ENCODE data around the gene CARD6. TPM values are rescaled to one million over a fixed set of nuclear protein-coding genes. Genes with fewer than 3 reads are reported as not detected.

The CARD6 gene
- total and polyA plus RNA-seq, 2 of the 13 experiments (the other 11 are each of a cell fraction or from before 2014, with no cell fraction given): 0.33 to 1.4 TPM

DNA sequence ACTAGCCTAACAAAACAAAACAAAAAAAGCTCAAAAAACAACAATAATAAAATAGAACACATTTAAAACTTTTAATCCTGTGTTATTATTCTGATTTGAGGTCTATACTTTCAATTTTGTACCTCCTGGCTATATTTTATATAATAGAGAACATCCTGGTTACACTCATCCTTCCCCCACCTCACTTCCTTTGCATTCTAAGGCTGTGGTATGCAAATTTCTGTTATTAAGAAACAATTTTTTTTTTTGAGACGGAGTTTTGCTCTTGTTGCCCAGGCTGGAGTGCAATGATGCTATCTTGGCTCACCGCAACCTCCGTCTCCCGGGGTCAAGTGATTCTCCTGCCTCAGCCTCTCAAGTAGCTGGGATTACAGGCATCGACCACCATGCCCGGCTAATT lies 3.1 kb upstream of the CARD6 start:
- CTCF ChIA-PET (ENCODE audit: low intra/inter-chr PET ratio, low total read pairs): no interaction called here
- H3K4me3 ChIP-seq (replicated peaks in 1 of 3; ENCODE audit: insufficient read depth in 1 of 3, low read depth in 2 of 3, low read length in 3 of 3): no peak overlapping the region
- in situ Hi-C loops (cut with HindIII; ENCODE audit: extremely low pct_ligation_motif_present, low pct_unique_long_range_greater_than_20kb) (no loop called here), intact Hi-C loops (cut with micrococcal nuclease; ENCODE audit: unreplicated experiment) (no loop called here)
- POLR2A ChIA-PET: no interaction called here
- no peak for FAIRE-seq
- no TSS peak for BruUV-seq (replicated peaks)
- ATAC-seq: no peak
- peaks cover 38% of the 10 kb centered on the region for H3K4me1 ChIP-seq (ENCODE audit: insufficient read depth, low read length)
- no peak overlapping the region for H2AFZ ChIP-seq (ENCODE audit: low read length)
- DNase-seq (ENCODE audit: low spot score): no peak
- no peaks in the 10 kb centered on the region; a peak in 1 of 5 replicates for H3K27me3 ChIP-seq (ENCODE audit: control insufficient read depth in 1 of 2, insufficient read depth in 2 of 2, low read length in 2 of 2)
- TF ChIP-seq, protein P1, sequence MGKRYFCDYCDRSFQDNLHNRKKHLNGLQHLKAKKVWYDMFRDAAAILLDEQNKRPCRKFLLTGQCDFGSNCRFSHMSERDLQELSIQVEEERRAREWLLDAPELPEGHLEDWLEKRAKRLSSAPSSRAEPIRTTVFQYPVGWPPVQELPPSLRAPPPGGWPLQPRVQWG (CRISPR knock-in tag; IDR thresholded peaks at IDR 0.05; ENCODE audit: borderline replicate concordance, low read depth): no peak
- no peak for TF ChIP-seq NFE2 (CRISPR knock-in tag; IDR thresholded peaks at IDR 0.05)
- TF ChIP-seq ZNF766 (CRISPR knock-in tag; IDR thresholded peaks at IDR 0.05; ENCODE audit: borderline replicate concordance): no peak
- TF ChIP-seq ZNF549 (CRISPR knock-in tag; IDR thresholded peaks at IDR 0.05): no peak
- no peak for TF ChIP-seq SCMH1 (CRISPR knock-in tag; IDR thresholded peaks at IDR 0.05; ENCODE audit: borderline replicate concordance)
- no peak for TF ChIP-seq MAF1 (CRISPR knock-in tag; IDR thresholded peaks at IDR 0.05; ENCODE audit: borderline replicate concordance)
- no peak for TF ChIP-seq ZC3H4 (CRISPR knock-in tag; IDR thresholded peaks at IDR 0.05; ENCODE audit: borderline replicate concordance)
- TF ChIP-seq FOXK2 (IDR thresholded peaks at IDR 0.05): no peak
- peaks cover 19% of the 10 kb centered on the region for H3K79me2 ChIP-seq (ENCODE audit: insufficient read depth, low read length)
- H3K36me3 ChIP-seq (replicated peaks in 1 of 2; ENCODE audit: control insufficient read depth in 1 of 2, insufficient read depth in 2 of 2, low read length in 2 of 2): peaks cover 1 to 12% of the 10 kb centered on the region in 2 experiments; a peak in 1 of 5 replicates
- H4K20me1 ChIP-seq (ENCODE audit: insufficient read depth, low read length): peaks cover 12% of the 10 kb centered on the region
- H3K9me3 ChIP-seq (ENCODE audit: low read length): no peaks in the 10 kb centered on the region
- no peak overlapping the region for H3K9ac ChIP-seq (ENCODE audit: insufficient read depth, low read depth, low read length)
- H3K27ac ChIP-seq (ENCODE audit: extremely low read length, insufficient read depth, low read length): no peak overlapping the region
- no peak overlapping the region for H3K4me2 ChIP-seq (ENCODE audit: low read depth, low read length)
- WGBS (ENCODE audit: low lambda C conversion rate): 86% methylated on average over 6 of the region's 6 CpGs

DNA sequence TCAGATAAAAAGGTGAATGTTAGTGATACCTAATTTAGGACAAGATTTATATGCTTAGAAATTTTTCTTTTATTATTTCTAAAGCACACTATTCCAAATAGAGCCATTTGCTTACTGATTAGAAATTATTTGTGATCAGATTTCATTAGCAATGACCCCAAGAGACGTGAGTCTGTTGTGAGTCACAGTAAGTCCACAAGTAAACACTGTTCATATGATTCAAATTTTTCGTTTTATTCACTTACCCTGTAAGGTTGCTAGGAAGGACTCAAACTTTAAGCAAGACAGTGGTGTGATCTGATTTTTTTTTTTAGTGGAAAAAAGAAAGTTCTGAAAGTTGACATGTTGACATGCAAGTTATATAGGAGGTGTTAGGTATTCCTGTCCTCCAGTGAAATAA lies 1.2 kb downstream of the CARD6 start:
- FAIRE-seq: no peak
- H3K9me3 ChIP-seq (ENCODE audit: low read length): no peaks in the 10 kb centered on the region
- ATAC-seq: no peak
- no TSS peak for BruUV-seq (replicated peaks)
- ChIA-PET POLR2A (no interaction called here), CTCF (ENCODE audit: low intra/inter-chr PET ratio, low total read pairs) (no interaction called here)
- intact Hi-C loops (cut with micrococcal nuclease; ENCODE audit: unreplicated experiment) (no loop called here), in situ Hi-C loops (cut with HindIII; ENCODE audit: extremely low pct_ligation_motif_present, low pct_unique_long_range_greater_than_20kb) (no loop called here)
- H2AFZ ChIP-seq (ENCODE audit: low read length): no peak overlapping the region
- no peak overlapping the region for H3K9ac ChIP-seq (ENCODE audit: insufficient read depth, low read depth, low read length)
- no peak for TF ChIP-seq ZNF720 (CRISPR knock-in tag; IDR thresholded peaks at IDR 0.05)
- no peak for TF ChIP-seq KLF6 (CRISPR knock-in tag; IDR thresholded peaks at IDR 0.05)
- TF ChIP-seq ZNF749 (CRISPR knock-in tag; IDR thresholded peaks at IDR 0.05; ENCODE audit: borderline replicate concordance): no peak
- TF ChIP-seq ZFP62 (CRISPR knock-in tag; IDR thresholded peaks at IDR 0.05): no peak
- no peak for TF ChIP-seq ZFP36 (IDR thresholded peaks at IDR 0.05; ENCODE audit: borderline replicate concordance, low read depth, low read length, partially characterized antibody)
- TF ChIP-seq, protein P2, sequence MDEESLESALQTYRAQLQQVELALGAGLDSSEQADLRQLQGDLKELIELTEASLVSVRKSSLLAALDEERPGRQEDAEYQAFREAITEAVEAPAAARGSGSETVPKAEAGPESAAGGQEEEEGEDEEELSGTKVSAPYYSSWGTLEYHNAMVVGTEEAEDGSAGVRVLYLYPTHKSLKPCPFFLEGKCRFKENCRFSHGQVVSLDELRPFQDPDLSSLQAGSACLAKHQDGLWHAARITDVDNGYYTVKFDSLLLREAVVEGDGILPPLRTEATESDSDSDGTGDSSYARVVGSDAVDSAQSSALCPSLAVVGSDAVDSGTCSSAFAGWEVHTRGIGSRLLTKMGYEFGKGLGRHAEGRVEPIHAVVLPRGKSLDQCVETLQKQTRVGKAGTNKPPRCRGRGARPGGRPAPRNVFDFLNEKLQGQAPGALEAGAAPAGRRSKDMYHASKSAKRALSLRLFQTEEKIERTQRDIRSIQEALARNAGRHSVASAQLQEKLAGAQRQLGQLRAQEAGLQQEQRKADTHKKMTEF (CRISPR knock-in tag; IDR thresholded peaks at IDR 0.05): no peak
- no peak for TF ChIP-seq ARNTL (CRISPR knock-in tag; IDR thresholded peaks at IDR 0.05)
- TF ChIP-seq, protein P3, sequence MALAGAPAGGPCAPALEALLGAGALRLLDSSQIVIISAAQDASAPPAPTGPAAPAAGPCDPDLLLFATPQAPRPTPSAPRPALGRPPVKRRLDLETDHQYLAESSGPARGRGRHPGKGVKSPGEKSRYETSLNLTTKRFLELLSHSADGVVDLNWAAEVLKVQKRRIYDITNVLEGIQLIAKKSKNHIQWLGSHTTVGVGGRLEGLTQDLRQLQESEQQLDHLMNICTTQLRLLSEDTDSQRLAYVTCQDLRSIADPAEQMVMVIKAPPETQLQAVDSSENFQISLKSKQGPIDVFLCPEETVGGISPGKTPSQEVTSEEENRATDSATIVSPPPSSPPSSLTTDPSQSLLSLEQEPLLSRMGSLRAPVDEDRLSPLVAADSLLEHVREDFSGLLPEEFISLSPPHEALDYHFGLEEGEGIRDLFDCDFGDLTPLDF (CRISPR knock-in tag; IDR thresholded peaks at IDR 0.05): no peak
- TF ChIP-seq EHMT2 (IDR thresholded peaks at IDR 0.05; ENCODE audit: borderline replicate concordance, low read depth, low read length): no peak
- TF ChIP-seq DPF2 (CRISPR knock-in tag; IDR thresholded peaks at IDR 0.05; ENCODE audit: borderline replicate concordance, low read depth): no peak
- no peaks in the 10 kb centered on the region for H3K27me3 ChIP-seq (ENCODE audit: control insufficient read depth in 1 of 2, insufficient read depth in 2 of 2, low read length in 2 of 2)
- DNase-seq (ENCODE audit: low spot score): no peak
- peaks cover 22% of the 10 kb centered on the region for H3K4me1 ChIP-seq (ENCODE audit: insufficient read depth, low read length)
- H4K20me1 ChIP-seq (ENCODE audit: insufficient read depth, low read length): no peaks in the 10 kb centered on the region
- H3K36me3 ChIP-seq (replicated peaks in 1 of 2; ENCODE audit: control insufficient read depth in 1 of 2, insufficient read depth in 2 of 2, low read length in 2 of 2): no peaks in the 10 kb centered on the region
- no peak overlapping the region for H3K27ac ChIP-seq (ENCODE audit: extremely low read length, insufficient read depth, low read length)
- whole genome bisulfite sequencing (ENCODE audit: low lambda C conversion rate): 9% methylated on average over 2 of the region's 2 CpGs
- peak overlapping the region in 1 of 3 experiments; percentile 61; a peak in 1 of 6 replicates for H3K4me3 ChIP-seq (replicated peaks in 1 of 3; ENCODE audit: insufficient read depth in 1 of 3, low read depth in 2 of 3, low read length in 3 of 3)
- H3K79me2 ChIP-seq (ENCODE audit: insufficient read depth, low read length): no peaks in the 10 kb centered on the region
- peak overlapping the region; percentile 72 for H3K4me2 ChIP-seq (ENCODE audit: low read depth, low read length)
